PC-3 (cell line): ENCODE data around the gene APOF. TPM values are rescaled to one million over a fixed set of nuclear protein-coding genes. Genes with fewer than 3 reads are reported as not detected.
A peak's percentile ranks its signal among the peaks of the same experiment; 100 is the strongest.
"Not testable (repeated sequence)": the region's sequence is repeated elsewhere in the genome, so short reads cannot be mapped to it uniquely, and the experiment has no call there.

Source experiments
- ATAC-seq: fragments of 200-7000 bp; cut with Tn5 transposase; 2 replicates; pipeline ENCODE4 v1.9.1; 2020; ENCODE audit warnings: mild to moderate bottlenecking, moderate library complexity
- BruUV-seq: library from RNA; stranded (reverse); fragments of 400-500 nt; replicated peaks from 2 replicates; lab custom pipeline; 2021; lab: Mats Ljungman, UMichigan
- CTCF ChIA-PET: fragments of 300-600 bp; sonication (Branson Sonifier 250); formaldehyde crosslinking; loops from one replicate; lab custom pipeline; 2022; ENCODE audit warnings: antibody characterized with exemption; lab: Charles Lee
- POLR2A ChIA-PET: fragments of 300-600 bp; sonication (Branson Sonifier 250); formaldehyde crosslinking; loops from one replicate; lab custom pipeline; 2022; ENCODE audit warnings: antibody characterized with exemption; ENCODE audit not compliant: unreplicated experiment; lab: Charles Lee
- DNase-seq: peaks from one replicate; pipeline ENCODE4 v3.0.0-alpha.2; 2015
- H2AFZ ChIP-seq: fragments of 300-600 bp; sonication (generic); 2 replicates; pipeline ENCODE4 v1.6.0; 2016; ENCODE audit warnings: antibody characterized with exemption, low read length
- H3F3A ChIP-seq: fragments of 300-600 bp; sonication (generic); one replicate; pipeline ENCODE4 v1.6.0; 2017; ENCODE audit warnings: antibody characterized with exemption, low read length, control low read depth, mild to moderate bottlenecking; ENCODE audit not compliant: unreplicated experiment
- H3K27ac ChIP-seq: fragments of 300-600 bp; sonication (generic); 2 replicates; pipeline ENCODE4 v1.5.1; 2016; ENCODE audit warnings: mild to moderate bottlenecking, low read length
- H3K27me3 ChIP-seq: fragments of 300-600 bp; sonication (generic); 2 replicates; pipeline ENCODE4 v1.6.1; 2016; ENCODE audit warnings: low read length, mixed read lengths
- H3K36me3 ChIP-seq: fragments of 300-600 bp; sonication (generic); 2 replicates; pipeline ENCODE4 v1.6.1; 2016; ENCODE audit warnings: low read depth, mixed run types, low read length, mixed read lengths
- H3K4me1 ChIP-seq: fragments of 300-600 bp; sonication (generic); 2 replicates; pipeline ENCODE4 v1.5.1; 2016; ENCODE audit warnings: low read length; ENCODE audit not compliant: insufficient read depth
- H3K4me2 ChIP-seq: fragments of 300-600 bp; sonication (generic); 2 replicates; pipeline ENCODE4 v1.6.0; 2016; ENCODE audit warnings: low read length
- H3K4me3 ChIP-seq: fragments of 300-600 bp; sonication (generic); 2 replicates; pipeline ENCODE4 v1.5.1; 2016; ENCODE audit warnings: mild to moderate bottlenecking, low read length, mixed read lengths
- H3K79me2 ChIP-seq: fragments of 300-600 bp; sonication (generic); 2 replicates; pipeline ENCODE4 v1.6.1; 2017; ENCODE audit warnings: low read length, mixed read lengths
- H3K9ac ChIP-seq: fragments of 300-600 bp; sonication (generic); 2 replicates; pipeline ENCODE4 v1.6.0; 2016; ENCODE audit warnings: mild to moderate bottlenecking, low read length
- H3K9me2 ChIP-seq: fragments of 300-600 bp; sonication (generic); replicated peaks from 2 replicates; pipeline ENCODE4 v1.6.1; 2016; ENCODE audit warnings: mixed run types, low read length, mixed read lengths
- H3K9me3 ChIP-seq: fragments of 300-600 bp; sonication (generic); 2 replicates; pipeline ENCODE4 v1.6.1; 2016; ENCODE audit warnings: low read length, mixed read lengths
- H4K20me1 ChIP-seq: fragments of 300-600 bp; sonication (generic); 2 replicates; pipeline ENCODE4 v1.6.1; 2016; ENCODE audit warnings: low read length, mixed read lengths
- EZH2 ChIP-seq: fragments of 300-600 bp; sonication (generic); IDR thresholded peaks from one replicate; pipeline ENCODE4 v1.6.1; 2017; ENCODE audit warnings: antibody characterized with exemption, mild to moderate bottlenecking, low read length; ENCODE audit not compliant: unreplicated experiment
- EZH2phosphoT487 ChIP-seq: fragments of 300-600 bp; sonication (generic); IDR thresholded peaks from 2 replicates; pipeline ENCODE4 v1.6.1; 2018; ENCODE audit warnings: mild to moderate bottlenecking, antibody characterized with exemption, low read length, borderline replicate concordance
- intact Hi-C: fragments of 100-400 bp; cut with micrococcal nuclease; formaldehyde crosslinking; loops from 2 replicates; pipeline ENCODE4 v1.9.0; 2023
- total RNA-seq: library from RNA; depleted of rRNA; stranded (reverse); fragments of >200 nt; gene quantifications from 2 replicates; pipeline ENCODE4 v1.2.3, GENCODE V29; 2014
- TF ChIP-seq, protein P1 (sequence below): fragments of 300-600 bp; sonication (generic); conservative IDR thresholded peaks from 2 replicates; pipeline ENCODE4 v1.5.1; 2017; ENCODE audit warnings: antibody characterized with exemption, low read depth, mild to moderate bottlenecking, low read length

The APOF gene
- total RNA-seq, 1 experiment from 2014 or later, result not detected

DNA sequence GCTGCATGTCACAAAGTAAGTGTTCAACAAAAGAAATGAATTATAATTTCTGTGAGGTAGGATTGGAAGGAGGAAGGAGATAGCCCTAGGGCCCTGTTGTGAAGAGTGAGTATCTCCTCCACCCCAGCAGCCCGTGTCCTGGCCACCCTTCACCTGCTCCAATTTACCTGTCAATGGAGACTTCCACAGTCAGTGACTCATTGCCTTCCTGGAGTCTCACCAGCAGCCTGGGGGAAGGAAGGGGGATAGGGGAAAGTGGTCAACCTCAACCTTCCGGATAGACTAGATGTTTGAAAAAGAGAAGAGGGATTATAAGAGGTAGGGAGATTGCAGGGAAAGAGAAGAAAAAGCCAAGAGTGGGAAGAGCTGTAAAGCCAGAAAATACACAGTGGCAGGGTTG, 12.0 kb downstream of the APOF start:
- peak overlapping the region; percentile 94 for H3K27ac ChIP-seq
- H2AFZ ChIP-seq, result no peak overlapping the region
- POLR2A ChIA-PET, result no interaction called here
- DNase-seq, result peak; percentile 92
- H3K79me2 ChIP-seq, result no peaks in the 10 kb centered on the region
- H4K20me1 ChIP-seq, result no peaks in the 10 kb centered on the region
- no peaks in the 10 kb centered on the region for H3K9me2 ChIP-seq
- peaks cover 4% of the 10 kb centered on the region for H3F3A ChIP-seq
- CTCF ChIA-PET, result interaction anchor here (0.7 kb wide), 1 partner anchor 113 kb away, joined by 3 read pairs; no protein-coding TSS in a partner anchor
- no peaks in the 10 kb centered on the region for H3K9me3 ChIP-seq
- peaks cover 36% of the 10 kb centered on the region for H3K36me3 ChIP-seq
- peak overlapping the region; percentile 39; the same call in 1 of the 2 replicates for H3K4me3 ChIP-seq
- TF ChIP-seq EZH2phosphoT487 (no peak), EZH2 (no peak)
- TF ChIP-seq, protein P1, sequence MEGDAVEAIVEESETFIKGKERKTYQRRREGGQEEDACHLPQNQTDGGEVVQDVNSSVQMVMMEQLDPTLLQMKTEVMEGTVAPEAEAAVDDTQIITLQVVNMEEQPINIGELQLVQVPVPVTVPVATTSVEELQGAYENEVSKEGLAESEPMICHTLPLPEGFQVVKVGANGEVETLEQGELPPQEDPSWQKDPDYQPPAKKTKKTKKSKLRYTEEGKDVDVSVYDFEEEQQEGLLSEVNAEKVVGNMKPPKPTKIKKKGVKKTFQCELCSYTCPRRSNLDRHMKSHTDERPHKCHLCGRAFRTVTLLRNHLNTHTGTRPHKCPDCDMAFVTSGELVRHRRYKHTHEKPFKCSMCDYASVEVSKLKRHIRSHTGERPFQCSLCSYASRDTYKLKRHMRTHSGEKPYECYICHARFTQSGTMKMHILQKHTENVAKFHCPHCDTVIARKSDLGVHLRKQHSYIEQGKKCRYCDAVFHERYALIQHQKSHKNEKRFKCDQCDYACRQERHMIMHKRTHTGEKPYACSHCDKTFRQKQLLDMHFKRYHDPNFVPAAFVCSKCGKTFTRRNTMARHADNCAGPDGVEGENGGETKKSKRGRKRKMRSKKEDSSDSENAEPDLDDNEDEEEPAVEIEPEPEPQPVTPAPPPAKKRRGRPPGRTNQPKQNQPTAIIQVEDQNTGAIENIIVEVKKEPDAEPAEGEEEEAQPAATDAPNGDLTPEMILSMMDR, result no peak
- ATAC-seq, result peak; percentile 79
- peak overlapping the region; percentile 59 for H3K9ac ChIP-seq
- no peaks in the 10 kb centered on the region for H3K27me3 ChIP-seq
- H3K4me1 ChIP-seq, result peaks cover 29% of the 10 kb centered on the region
- intact Hi-C loops, result no loop called here
- peak overlapping the region; percentile 71 for H3K4me2 ChIP-seq
- BruUV-seq, result no TSS peak

DNA sequence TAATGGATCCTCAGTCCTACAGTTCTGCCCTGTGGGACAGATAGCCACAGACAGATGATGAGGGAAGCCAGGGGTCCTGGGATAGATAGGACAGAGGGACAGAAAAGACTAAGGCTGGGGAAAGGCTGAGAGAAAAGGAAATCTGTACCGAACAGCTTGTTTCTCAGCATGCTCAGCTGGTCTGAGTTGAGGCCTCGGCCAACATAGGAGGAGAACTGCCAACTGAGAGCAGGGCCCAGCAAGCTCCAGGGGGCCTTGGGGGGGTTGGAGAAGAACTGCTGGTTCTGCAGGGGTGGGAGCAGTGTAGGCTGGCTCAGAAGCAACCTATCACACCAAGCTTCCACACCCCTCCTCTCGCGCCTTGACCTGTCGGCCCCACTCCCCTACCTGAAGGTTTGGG, 13.9 kb downstream of the APOF start:
- ChIA-PET POLR2A (no interaction called here), CTCF (no interaction called here)
- Histone ChIP-seq H3K4me3 (no peak overlapping the region), H3K36me3 (peaks cover 27% of the 10 kb centered on the region; the same call in 1 of the 2 replicates), H3F3A (peaks cover 4% of the 10 kb centered on the region), H3K27ac (no peak overlapping the region), H3K9me2 (no peaks in the 10 kb centered on the region), H3K4me1 (peaks cover 29% of the 10 kb centered on the region), H3K9me3 (no peaks in the 10 kb centered on the region), H3K4me2 (no peak overlapping the region), H4K20me1 (no peaks in the 10 kb centered on the region), H3K79me2 (no peaks in the 10 kb centered on the region), H3K27me3 (no peaks in the 10 kb centered on the region), H2AFZ (no peak overlapping the region), H3K9ac (no peak overlapping the region)
- no peak for DNase-seq
- ATAC-seq, result no peak
- no TSS peak for BruUV-seq
- TF ChIP-seq EZH2phosphoT487 (no peak), EZH2 (no peak)
- TF ChIP-seq, protein P1, result no peak
- intact Hi-C loops, result no loop called here

DNA sequence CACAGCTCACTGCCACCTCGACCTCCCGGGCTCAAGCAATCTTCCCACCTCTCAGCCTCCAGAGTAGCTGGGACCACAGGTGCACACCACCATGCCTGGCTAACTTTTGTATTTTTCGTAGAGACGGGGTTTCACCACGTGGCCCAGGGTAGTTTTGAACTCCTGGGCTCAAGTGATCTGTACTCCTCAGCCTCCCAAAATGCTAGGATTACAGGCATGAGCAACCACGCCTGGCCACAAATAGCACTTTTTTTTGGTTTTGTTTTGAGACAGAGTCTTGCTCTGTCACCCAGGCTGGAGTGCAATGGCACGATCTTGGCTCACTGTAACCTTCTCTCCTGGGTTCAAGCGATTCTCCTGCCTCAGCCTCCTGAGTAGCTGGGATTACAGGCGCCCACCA, 15.4 kb downstream of the APOF start:
- H3K4me2 ChIP-seq, H3K27me3 ChIP-seq, CTCF ChIA-PET, H3K79me2 ChIP-seq, H3K4me3 ChIP-seq, H3K27ac ChIP-seq, H3K9me3 ChIP-seq, ATAC-seq, H3F3A ChIP-seq, H3K9ac ChIP-seq, intact Hi-C loops, H3K9me2 ChIP-seq, POLR2A ChIA-PET, H2AFZ ChIP-seq, BruUV-seq, H4K20me1 ChIP-seq, DNase-seq: not testable (repeated sequence)
- Histone ChIP-seq H3K4me1 (peaks cover 24% of the 10 kb centered on the region), H3K36me3 (peaks cover 32% of the 10 kb centered on the region; the same call in 1 of the 2 replicates)
